ENCODE data around the gene ZNF568. TPM values are rescaled to one million over a fixed set of nuclear protein-coding genes. Genes with fewer than 3 reads are reported as not detected.

ZNF568 gene
- total RNA-seq, 1 donor from 2014 or later = 5.9 TPM

GRCh38 chr19:36916991-36917390, 859 bp downstream of the ZNF568 start:
- peak overlapping the region; percentile 98 for H2AFZ ChIP-seq (ENCODE audit: low read depth, low read length)
- Mint-ChIP-seq H3K36me3 (ENCODE audit: low read depth, unreplicated experiment) (peaks cover 28% of the 10 kb centered on the region), H3K9me3 (ENCODE audit: unreplicated experiment) (peaks cover 25% of the 10 kb centered on the region), H3K27me3 (ENCODE audit: low read depth, unreplicated experiment) (no peaks in the 10 kb centered on the region), H3K4me1 (ENCODE audit: low read depth, unreplicated experiment) (peaks cover 1% of the 10 kb centered on the region), H3K27ac (ENCODE audit: unreplicated experiment) (no peak overlapping the region), H3K4me3 (ENCODE audit: unreplicated experiment) (peak overlapping the region; percentile 90)
- FAIRE-seq (no peak), DNase-seq (ENCODE audit: low read depth) (peak; percentile 47)
- no peaks in the 10 kb centered on the region for H3K27me3 ChIP-seq (ENCODE audit: insufficient read depth, low read length)
- peak overlapping the region; percentile 93 for H3K27ac ChIP-seq (ENCODE audit: low read depth, low read length)
- peaks cover 7% of the 10 kb centered on the region for H3K9me3 ChIP-seq (ENCODE audit: insufficient read depth, low read depth, low read length)
- peaks cover 19% of the 10 kb centered on the region for H3K79me2 ChIP-seq (ENCODE audit: insufficient read depth, low read length)
- peaks cover 10% of the 10 kb centered on the region for H3K36me3 ChIP-seq (ENCODE audit: insufficient read depth, low read length)
- H3K4me3 ChIP-seq (ENCODE audit: insufficient read depth, low read depth, low read length) = peak overlapping the region; percentile 98
- no peak for TF ChIP-seq EZH2 (IDR thresholded peaks at IDR 0.05; ENCODE audit: insufficient read depth, low read length)
- no peak for TF ChIP-seq CTCF (IDR thresholded peaks at IDR 0.05; ENCODE audit: insufficient read depth, low read depth, low read length)
- H3K4me2 ChIP-seq (ENCODE audit: low read length) = peak overlapping the region; percentile 97
- no peaks in the 10 kb centered on the region for H4K20me1 ChIP-seq (ENCODE audit: insufficient read depth, low read length)
- peaks cover 5% of the 10 kb centered on the region for H3K4me1 ChIP-seq (ENCODE audit: insufficient read depth, low read length)
- peak overlapping the region; percentile 94 for H3K9ac ChIP-seq (ENCODE audit: low read length)

GRCh38 chr19:36918090-36918489, 2.0 kb downstream of the ZNF568 start:
- FAIRE-seq = no peak
- Mint-ChIP-seq H3K4me1 (ENCODE audit: low read depth, unreplicated experiment) (peaks cover 1% of the 10 kb centered on the region), H3K4me3 (ENCODE audit: unreplicated experiment) (no peak overlapping the region)

More at GRCh38 chr19:36918090-36918489, 2.0 kb downstream of the ZNF568 start:
- peaks cover 36% of the 10 kb centered on the region for H3K36me3 Mint-ChIP-seq (ENCODE audit: low read depth, unreplicated experiment)
- peaks cover 5% of the 10 kb centered on the region for H3K4me1 ChIP-seq (ENCODE audit: insufficient read depth, low read length)
- H3K9me3 Mint-ChIP-seq (ENCODE audit: unreplicated experiment) = peaks cover 30% of the 10 kb centered on the region
- peaks cover 7% of the 10 kb centered on the region for H3K36me3 ChIP-seq (ENCODE audit: insufficient read depth, low read length)
- no peak for DNase-seq (ENCODE audit: low read depth)
- no peaks in the 10 kb centered on the region for H4K20me1 ChIP-seq (ENCODE audit: insufficient read depth, low read length)
- TF ChIP-seq EZH2 (IDR thresholded peaks at IDR 0.05; ENCODE audit: insufficient read depth, low read length) (no peak), CTCF (IDR thresholded peaks at IDR 0.05; ENCODE audit: insufficient read depth, low read depth, low read length) (no peak)
- no peaks in the 10 kb centered on the region for H3K27me3 Mint-ChIP-seq (ENCODE audit: low read depth, unreplicated experiment)
- no peaks in the 10 kb centered on the region for H3K27me3 ChIP-seq (ENCODE audit: insufficient read depth, low read length)
- H3K9me3 ChIP-seq (ENCODE audit: insufficient read depth, low read depth, low read length) = peaks cover 10% of the 10 kb centered on the region
- no peak overlapping the region for H3K27ac ChIP-seq (ENCODE audit: low read depth, low read length)
- peaks cover 19% of the 10 kb centered on the region for H3K79me2 ChIP-seq (ENCODE audit: insufficient read depth, low read length)
- no peak overlapping the region for H3K9ac ChIP-seq (ENCODE audit: low read length)
- no peak overlapping the region for H2AFZ ChIP-seq (ENCODE audit: low read depth, low read length)
- no peak overlapping the region for H3K4me2 ChIP-seq (ENCODE audit: low read length)
- no peak overlapping the region for H3K27ac Mint-ChIP-seq (ENCODE audit: unreplicated experiment)
- no peak overlapping the region for H3K4me3 ChIP-seq (ENCODE audit: insufficient read depth, low read depth, low read length)

Data from astrocyte (in vitro differentiated cells and primary cell).